GM03348 (cell line): ENCODE data around the gene NAT14.

Experiments used
- DNase-seq: peaks from one replicate; pipeline ENCODE4 v3.0.0; 2012; ENCODE audit warnings: low spot score

Gene NAT14

DNA sequence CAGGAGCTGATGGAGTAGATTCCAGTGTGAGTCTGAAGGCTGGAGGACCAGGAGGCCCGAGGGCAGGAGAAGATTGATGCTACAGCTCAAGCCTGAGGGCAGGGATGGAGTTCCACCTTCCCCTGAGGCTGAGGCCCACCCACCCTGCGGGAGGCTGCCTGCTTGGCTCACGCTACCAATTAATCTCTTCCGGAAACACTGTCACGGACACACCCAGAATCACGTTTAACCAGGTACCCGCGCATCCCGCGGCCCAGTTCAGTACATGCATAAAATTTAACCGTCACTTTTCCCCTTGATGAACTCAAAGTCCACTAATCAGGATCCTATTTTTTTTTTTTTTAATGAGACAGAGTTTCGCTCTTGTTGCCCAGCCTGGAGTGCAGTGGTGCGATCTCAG is 13.7 kb upstream of the NAT14 start:
- no peak for DNase-seq

- DNase-seq, result peak; percentile 56
Observed at GRCh38 chr19:55472463-55472862, 12.5 kb upstream of the NAT14 start.

DNA sequence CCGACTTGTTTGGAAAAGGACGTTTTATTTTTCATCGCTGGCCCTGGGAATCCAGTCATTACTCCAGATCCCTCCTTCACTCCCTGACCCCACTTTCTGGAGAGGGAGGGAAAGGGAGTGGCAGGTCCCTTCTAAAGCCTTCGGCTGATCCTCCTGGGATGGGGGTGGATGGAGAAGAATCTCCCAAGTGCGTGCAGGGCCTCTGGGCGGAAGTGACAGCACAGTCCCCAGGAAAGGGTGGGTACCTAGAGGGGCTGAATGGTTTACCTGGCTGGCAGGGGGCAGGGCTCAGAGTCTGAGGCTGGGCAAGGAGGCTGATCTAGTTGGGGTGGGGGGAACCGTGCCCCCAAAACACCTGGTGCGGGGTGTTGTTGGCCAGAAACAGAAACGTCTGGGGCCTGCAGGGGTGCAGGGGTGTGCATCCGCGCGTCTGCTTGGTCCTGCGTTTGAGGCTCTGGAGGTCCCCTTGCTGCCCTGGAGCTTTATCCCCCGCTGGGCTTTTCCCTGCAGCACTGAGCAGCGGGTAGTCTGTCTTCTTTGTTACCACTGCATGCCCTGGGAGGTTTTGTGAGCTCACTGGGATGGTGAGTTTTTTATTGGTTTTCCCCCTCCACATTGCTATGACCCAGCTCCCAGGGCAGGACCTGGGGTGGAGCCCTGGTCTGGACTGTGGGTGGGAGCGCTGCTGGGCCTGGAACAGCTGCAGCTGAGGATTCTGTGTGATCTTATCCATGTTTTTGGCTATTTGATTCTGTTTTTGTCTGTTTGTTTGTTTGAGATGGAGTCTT is 11.6 kb upstream of the NAT14 start:
- no peak for DNase-seq

- no peak for DNase-seq
Observed at GRCh38 chr19:55474269-55475265, 10.4 kb upstream of the NAT14 start.

- DNase-seq, result peak; percentile 97
Observed at GRCh38 chr19:55476100-55476775, 8.8 kb upstream of the NAT14 start, which contains the start of gene ZNF628. TSS of gene ZNF628 (plus strand) at chr19:55476617. CDS start at chr19:55479911, 3,294 bp downstream.

DNA sequence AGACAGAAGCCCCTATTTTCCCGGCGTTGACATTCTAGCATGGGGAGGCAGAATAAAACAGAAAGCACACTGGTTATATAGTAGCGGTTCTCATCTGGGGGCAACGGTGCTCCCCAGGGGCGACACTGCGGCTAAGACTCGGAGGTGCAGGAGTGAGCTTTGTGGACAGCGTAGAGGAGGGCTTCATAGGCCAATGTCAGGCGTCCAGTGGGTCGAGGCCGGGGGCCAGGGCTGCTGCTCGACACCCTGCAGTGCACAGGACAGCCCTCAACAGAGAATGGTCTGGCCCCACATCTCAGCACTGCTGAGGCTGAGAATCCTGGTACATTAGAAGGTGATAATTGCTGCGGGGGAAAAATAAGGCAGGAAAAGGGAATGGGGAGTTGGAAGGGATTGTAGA is 7.1 kb upstream of the NAT14 start:
- no peak for DNase-seq

- DNase-seq, result no peak
Observed at GRCh38 chr19:55478364-55478763, 6.6 kb upstream of the NAT14 start.

DNA sequence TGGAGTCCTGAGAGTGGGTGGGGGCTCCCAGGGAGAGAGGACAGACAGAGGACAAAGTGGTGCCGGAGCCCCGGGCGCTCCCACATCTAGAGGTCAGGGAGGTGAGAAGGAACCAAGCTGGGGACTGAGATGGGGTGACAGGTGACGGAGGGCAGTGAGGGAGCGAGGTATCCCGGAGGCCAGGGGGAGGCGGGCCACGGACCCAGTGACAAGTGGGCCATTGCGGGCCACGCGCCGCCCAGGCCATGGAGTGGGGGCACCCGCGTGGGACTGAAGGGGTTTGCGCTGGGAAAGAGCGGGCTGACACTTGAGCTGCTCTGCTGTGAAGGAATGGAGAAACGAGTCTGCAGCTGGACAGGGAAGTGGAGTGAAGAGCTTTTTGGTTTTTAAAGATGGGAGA is 5.9 kb upstream of the NAT14 start:
- DNase-seq, result no peak

DNA sequence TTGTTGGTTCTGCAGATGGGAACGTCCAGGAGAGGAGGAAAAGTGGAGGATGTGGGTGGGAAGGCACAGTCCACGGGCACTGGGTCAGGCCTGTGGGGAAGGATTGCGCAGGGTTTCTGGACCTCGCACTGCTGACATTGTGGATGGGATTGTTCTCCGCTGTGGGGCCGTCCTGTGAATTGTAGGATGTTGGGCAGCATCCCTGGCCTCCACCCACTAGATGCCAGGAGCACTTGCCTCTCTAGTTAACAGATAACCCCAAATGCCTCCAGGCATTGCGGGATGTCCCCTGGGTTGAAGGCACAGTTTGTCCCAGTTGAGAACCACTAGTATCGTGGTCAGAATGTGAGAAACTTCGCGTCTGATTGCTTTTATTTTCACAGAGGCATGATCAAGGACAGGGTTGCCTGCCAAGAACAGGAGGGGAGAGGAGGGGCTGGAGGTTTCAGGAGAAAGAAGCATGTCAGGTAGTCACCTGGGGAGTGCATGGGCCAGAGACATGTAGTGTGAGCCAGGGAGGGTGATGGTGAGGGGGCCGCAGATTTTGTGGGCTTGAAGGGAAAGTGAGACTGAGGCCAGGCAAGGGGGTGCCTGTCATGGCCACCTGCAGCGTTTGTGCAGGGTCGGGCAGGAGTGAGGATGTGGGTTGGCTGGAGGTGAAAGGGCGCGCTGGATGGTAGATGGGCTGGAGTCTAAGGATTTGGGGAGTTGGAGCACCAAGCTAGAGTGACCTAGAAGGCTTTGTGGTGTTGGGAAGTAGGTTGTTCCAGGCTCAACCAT is 5.3 kb upstream of the NAT14 start:
- DNase-seq, result no peak

DNA sequence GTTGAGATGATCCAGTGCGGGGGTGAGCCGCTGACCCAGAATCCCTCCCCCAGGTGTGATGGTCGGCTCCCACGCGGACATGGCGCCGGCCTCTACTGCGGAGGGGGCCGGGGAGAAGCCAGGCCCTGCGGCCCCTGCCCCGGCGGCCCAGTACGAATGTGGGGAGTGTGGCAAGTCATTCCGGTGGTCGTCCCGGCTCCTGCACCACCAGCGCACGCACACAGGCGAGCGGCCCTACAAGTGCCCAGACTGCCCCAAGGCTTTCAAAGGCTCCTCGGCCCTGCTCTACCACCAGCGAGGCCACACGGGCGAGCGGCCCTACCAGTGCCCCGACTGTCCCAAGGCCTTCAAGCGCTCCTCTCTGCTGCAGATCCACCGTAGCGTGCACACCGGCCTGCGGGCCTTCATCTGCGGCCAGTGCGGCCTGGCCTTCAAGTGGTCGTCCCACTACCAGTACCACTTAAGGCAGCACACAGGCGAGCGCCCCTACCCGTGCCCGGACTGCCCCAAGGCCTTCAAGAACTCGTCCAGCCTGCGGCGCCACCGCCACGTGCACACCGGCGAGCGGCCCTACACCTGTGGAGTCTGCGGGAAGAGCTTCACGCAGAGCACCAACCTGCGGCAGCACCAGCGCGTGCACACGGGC is 3.7 kb upstream of the NAT14 start:
- no peak for DNase-seq

DNA sequence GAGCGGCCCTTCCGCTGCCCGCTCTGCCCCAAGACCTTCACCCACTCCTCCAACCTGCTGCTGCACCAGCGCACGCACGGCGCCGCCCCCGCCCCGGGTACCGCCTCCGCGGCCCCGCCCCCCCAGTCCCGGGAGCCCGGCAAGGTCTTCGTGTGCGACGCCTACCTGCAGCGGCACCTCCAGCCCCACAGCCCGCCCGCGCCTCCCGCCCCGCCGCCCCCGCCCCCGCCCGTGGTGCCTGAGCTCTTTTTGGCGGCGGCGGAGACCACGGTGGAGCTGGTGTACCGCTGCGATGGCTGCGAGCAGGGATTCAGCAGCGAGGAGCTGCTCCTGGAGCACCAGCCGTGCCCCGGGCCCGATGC is 3.2 kb upstream of the NAT14 start:
- no peak for DNase-seq

DNA sequence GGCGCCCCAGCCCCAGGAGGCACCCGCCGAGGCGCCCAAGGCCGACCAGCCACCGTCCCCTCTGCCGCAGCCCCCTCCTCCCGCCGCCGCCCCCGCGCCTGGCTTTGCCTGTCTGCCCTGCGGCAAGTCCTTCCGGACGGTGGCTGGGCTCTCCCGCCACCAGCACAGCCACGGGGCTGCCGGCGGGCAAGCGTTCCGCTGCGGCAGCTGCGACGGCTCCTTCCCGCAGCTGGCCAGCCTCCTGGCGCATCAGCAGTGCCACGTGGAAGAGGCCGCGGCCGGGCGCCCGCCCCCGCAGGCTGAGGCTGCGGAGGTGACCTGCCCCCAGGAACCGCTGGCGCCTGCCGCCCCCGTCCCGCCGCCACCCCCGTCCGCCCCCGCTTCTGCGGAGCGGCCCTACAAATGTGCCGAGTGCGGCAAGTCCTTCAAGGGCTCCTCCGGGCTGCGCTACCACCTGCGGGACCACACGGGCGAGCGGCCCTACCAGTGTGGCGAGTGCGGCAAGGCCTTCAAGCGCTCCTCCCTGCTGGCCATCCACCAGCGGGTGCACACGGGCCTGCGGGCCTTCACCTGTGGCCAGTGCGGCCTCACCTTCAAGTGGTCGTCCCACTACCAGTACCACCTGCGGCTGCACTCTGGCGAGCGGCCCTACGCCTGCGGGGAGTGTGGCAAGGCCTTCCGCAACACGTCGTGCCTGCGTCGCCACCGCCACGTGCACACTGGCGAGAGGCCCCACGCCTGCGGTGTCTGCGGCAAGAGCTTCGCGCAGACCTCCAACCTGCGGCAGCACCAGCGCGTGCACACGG is 2.6 kb upstream of the NAT14 start:
- DNase-seq, result no peak

DNA sequence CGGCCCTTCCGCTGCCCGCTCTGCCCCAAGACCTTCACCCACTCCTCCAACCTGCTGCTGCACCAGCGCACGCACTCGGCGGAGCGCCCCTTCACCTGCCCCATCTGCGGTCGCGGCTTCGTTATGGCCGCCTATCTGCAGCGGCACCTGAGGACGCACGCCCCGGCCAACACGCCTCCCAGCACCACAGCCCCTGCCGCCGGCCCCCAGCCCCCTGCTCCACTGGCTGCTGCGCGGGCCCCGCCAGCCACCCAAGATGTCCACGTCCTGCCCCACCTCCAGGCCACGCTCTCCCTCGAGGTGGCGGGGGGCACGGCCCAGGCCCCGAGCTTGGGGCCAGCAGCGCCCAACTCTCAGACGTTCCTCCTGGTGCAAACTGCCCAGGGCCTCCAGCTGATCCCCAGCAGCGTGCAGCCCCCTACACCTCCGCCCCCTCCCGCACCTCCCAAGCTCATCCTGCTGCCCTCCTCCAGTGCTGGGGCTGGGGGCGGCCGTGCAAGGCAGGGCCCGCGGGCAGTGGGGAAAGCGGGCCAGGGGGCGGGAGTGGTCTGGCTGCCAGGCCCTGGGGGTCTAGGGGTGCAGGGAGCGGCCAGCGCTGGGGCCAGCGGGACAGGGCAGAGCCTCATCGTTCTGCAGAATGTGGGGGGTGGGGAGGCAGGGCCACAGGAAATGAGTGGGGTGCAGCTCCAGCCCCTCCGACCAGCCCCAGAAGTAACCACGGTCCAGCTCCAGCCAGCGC is 1.9 kb upstream of the NAT14 start:
- no peak for DNase-seq

DNA sequence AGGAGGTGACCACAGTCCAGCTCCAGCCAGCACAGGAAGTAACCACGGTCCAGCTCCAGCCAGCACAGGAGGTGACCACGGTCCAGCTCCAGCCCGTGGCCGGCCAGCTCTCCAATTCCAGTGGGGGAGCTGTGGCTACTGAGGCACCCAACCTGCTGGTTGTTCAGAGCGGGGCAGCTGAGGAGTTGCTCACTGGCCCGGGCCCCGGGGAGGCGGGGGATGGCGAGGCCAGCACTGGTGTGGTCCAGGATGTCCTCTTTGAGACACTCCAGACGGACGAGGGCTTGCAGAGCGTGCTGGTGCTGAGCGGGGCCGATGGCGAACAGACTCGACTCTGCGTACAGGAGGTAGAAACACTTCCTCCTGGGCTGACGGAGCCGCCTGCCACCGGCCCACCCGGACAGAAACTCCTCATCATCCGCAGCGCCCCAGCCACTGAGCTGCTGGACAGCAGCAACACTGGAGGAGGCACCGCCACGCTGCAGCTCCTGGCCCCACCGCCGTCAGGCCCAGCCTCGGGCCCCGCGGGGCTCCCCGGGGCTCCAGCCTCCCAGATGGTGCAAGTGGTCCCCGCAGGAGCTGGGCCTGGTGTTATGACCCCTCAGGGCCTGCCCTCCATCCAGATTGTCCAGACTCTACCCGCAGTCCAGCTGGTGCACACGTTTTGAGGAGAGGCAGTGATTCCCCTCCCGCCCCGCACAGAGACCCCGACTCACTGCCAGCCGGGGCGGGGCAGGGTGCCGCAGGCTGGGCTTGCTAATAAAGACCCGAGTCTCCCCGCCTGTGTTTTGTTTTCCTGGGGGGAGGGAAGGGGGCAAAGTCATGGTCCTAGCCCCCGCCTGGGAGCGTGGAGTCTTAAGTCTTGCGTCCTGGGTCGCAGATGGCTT is 1.0 kb upstream of the NAT14 start:
- DNase-seq, result no peak

GRCh38 chr19:55485439-55486011 is 537 bp downstream of the NAT14 start:
- DNase-seq, result no peak

DNA sequence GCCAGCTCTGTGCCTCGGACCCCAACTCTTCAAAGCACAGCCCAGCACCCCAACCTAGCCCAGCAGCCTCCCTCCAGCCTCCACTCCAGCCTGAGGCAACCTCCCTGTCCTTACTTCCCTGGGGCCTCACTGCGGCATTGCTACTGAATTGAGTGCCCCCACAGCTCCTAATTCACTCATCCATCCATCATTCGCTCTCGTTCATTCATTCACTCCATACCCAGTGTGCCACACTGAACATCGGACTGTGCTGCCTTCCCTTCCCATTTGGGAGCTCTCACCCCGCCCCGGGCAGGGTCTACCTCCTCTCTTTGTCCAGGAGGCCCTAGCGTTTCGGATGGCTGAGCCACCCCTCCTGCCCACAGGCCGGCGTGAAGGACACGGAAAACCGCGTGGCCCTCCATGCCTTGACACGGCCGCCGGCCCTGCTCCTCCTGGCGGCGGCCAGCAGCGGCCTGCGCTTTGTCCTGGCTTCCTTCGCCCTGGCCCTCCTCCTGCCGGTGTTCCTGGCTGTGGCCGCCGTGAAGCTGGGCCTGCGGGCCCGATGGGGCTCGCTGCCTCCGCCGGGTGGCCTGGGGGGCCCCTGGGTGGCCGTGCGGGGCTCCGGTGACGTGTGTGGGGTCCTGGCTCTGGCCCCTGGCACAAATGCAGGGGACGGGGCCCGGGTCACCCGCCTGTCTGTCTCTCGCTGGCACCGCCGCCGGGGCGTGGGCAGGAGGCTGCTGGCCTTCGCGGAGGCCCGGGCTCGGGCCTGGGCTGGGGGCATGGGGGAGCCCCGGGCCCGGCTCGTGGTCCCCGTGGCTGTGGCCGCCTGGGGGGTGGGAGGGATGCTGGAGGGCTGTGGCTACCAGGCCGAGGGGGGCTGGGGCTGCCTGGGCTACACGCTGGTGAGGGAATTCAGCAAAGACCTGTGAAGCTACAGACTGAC is 1.3 kb downstream of the NAT14 start:
- DNase-seq, result peak; percentile 48
